Lung (tissue), 12 donors: ENCODE results near the gene MYL7. TPM values are rescaled to one million over a fixed set of nuclear protein-coding genes. Genes with fewer than 3 reads are reported as not detected.

ENCODE experiments used
- ATAC-seq: fragments of 200-7000 bp; cut with Tn5 transposase; one replicate; pipeline ENCODE4 v1.9.1; 2020; ENCODE audit warnings: moderate number of reproducible peaks; ENCODE audit not compliant: insufficient read depth, low FRiP score
- DNase-seq, 3 donors: peaks; one replicate each; pipeline ENCODE4 v3.0.0-alpha.2; 2013 to 2017
- H3K27ac ChIP-seq, 2 donors: one replicate each; pipeline ENCODE4 v1.5.1; 2013; ENCODE audit warnings: mild to moderate bottlenecking in 2 of 2, moderate library complexity in 2 of 2, control low read depth in 1 of 2, inconsistent platforms in 1 of 2, low read depth in 1 of 2, low read length in 1 of 2
- H3K27me3 ChIP-seq, 3 donors: one replicate each; pipeline ENCODE4 v1.5.1; 2013; ENCODE audit warnings: low read length in 2 of 3; ENCODE audit not compliant: control insufficient read depth in 3 of 3, insufficient read depth in 3 of 3
- H3K36me3 ChIP-seq, 4 donors: one replicate each; pipeline ENCODE4 v1.5.1; 2013; ENCODE audit warnings: low read length in 4 of 4, mild to moderate bottlenecking in 1 of 4, moderate library complexity in 1 of 4; ENCODE audit not compliant: control insufficient read depth in 4 of 4, insufficient read depth in 4 of 4
- H3K4me1 ChIP-seq, 5 donors: one replicate each; pipeline ENCODE4 v1.5.1; 2013; ENCODE audit warnings: low read length in 5 of 5, mild to moderate bottlenecking in 2 of 5, moderate library complexity in 1 of 5; ENCODE audit not compliant: control insufficient read depth in 5 of 5, insufficient read depth in 5 of 5
- H3K4me3 ChIP-seq: one replicate; pipeline ENCODE4 v1.5.1; 2013; ENCODE audit warnings: mild to moderate bottlenecking, control low read depth, moderate library complexity
- H3K9ac ChIP-seq, 2 donors: one replicate each; pipeline ENCODE4 v1.5.1; 2013; ENCODE audit warnings: low read length in 2 of 2, control low read depth in 1 of 2; ENCODE audit not compliant: insufficient read depth in 1 of 2
- H3K9me3 ChIP-seq, 4 donors: one replicate each; pipeline ENCODE4 v1.5.1; 2013; ENCODE audit warnings: low read length in 3 of 4, mild to moderate bottlenecking in 1 of 4, moderate library complexity in 1 of 4; ENCODE audit not compliant: control insufficient read depth in 4 of 4, insufficient read depth in 3 of 4
- WGBS, 2 donors: extraction: QIAGEN DNeasy Blood & Tissue Kit; methylation state at CpG; one replicate each; pipeline ENCODE4 v1.1.7; 2013; 5-methylcytosine and 5-hydroxymethylcytosine counted together
- polyA plus RNA-seq, 2 donors: library from polyadenylated mRNA; stranded (reverse); fragments of 200-250 nt; gene quantifications; one replicate each; pipeline ENCODE4 v1.2.1, GENCODE V29; 2013
- total RNA-seq, 2 donors: library from RNA; depleted of rRNA in 1 of 2; stranded (reverse); fragments of >200 nt in 1 of 2; gene quantifications; one replicate each; pipeline ENCODE4 v1.2.1, GENCODE V29; 2014 to 2021
- TF ChIP-seq, protein P1 (sequence below): IDR thresholded peaks from 2 replicates; pipeline ENCODE4 v1.5.1; 2012; ENCODE audit warnings: mild to moderate bottlenecking; ENCODE audit errors: control extremely low read depth, extremely low read depth
- donor health status: control.
- donor health status: control.
- donor health status: Bipolar disorder and iron deficiency.
- donor health status: healthy.
- donor health status: DM: yes; HTN: yes; CAD: no.

Gene MYL7
- total and polyA plus RNA-seq, 4 donors, result 0.08 to 13.0 TPM; not detected in 2

- H3K4me3 ChIP-seq, result no peak overlapping the region
- DNase-seq (no peak), ATAC-seq (no peak)
- no peak overlapping the region for H3K9ac ChIP-seq
- peaks cover 0 to 23% (median 10%) of the 10 kb centered on the region in 4 donors for H3K36me3 ChIP-seq
- H3K9me3 ChIP-seq, result no peaks in the 10 kb centered on the region
- WGBS, 2 donors, result 88 to 90% methylated on average over 20 to 21 of the region's 21 CpGs
- no peak overlapping the region for H3K27ac ChIP-seq
- no peaks in the 10 kb centered on the region for H3K27me3 ChIP-seq
- H3K4me1 ChIP-seq, result peaks cover 0 to 16% (median 3%) of the 10 kb centered on the region in 5 donors
- TF ChIP-seq, protein P1, sequence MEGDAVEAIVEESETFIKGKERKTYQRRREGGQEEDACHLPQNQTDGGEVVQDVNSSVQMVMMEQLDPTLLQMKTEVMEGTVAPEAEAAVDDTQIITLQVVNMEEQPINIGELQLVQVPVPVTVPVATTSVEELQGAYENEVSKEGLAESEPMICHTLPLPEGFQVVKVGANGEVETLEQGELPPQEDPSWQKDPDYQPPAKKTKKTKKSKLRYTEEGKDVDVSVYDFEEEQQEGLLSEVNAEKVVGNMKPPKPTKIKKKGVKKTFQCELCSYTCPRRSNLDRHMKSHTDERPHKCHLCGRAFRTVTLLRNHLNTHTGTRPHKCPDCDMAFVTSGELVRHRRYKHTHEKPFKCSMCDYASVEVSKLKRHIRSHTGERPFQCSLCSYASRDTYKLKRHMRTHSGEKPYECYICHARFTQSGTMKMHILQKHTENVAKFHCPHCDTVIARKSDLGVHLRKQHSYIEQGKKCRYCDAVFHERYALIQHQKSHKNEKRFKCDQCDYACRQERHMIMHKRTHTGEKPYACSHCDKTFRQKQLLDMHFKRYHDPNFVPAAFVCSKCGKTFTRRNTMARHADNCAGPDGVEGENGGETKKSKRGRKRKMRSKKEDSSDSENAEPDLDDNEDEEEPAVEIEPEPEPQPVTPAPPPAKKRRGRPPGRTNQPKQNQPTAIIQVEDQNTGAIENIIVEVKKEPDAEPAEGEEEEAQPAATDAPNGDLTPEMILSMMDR, result no peak
These were observed 33.0 kb downstream of the MYL7 start for GRCh38 chr7:44107961-44108767.

DNA sequence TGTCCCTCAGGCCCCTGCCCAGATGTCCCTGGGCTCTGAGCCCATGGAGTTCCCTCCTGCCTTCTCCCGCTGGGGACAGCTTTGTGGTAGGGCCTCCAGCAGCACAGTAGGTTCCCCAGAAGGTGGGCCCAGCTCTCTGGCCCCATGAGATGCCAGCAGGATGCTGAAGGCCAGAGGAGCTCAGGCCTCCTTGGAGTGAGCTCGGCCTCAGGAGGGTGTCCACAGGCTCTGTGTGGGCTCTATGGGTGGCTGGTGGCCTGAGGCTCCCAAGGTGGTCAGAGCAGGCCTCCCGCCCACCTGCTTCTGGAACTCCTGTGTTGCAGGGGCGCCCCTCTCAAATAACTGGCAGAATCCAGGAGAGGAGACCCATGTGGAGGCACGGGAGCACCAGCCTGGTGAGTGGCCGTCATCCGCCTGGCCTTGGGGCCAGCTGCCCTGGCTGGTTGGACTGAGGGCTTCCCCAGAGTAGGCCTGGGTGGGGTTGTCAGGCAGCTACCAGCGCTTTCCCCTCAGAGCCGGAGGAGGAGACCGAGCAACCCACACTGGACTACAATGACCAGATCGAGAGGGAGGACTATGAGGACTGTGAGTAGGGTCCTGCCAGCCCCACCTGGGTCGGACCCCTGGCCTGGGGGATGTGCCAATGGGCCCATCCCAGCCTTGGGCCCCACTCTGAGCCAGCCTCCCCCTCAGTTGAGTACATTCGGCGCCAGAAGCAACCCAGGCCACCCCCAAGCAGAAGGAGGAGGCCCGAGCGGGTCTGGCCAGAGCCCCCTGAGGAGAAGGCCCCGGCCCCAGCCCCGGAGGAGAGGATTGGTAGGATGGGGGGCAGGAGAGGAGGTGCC is 33.8 kb downstream of the MYL7 start:
- DNase-seq (no peak), ATAC-seq (no peak)
- Histone ChIP-seq H3K4me3 (no peak overlapping the region), H3K9ac (no peak overlapping the region), H3K4me1 (peaks cover 0 to 16% (median 3%) of the 10 kb centered on the region in 5 donors), H3K27ac (peak overlapping the region in 1 of 2 donors; percentile 3), H3K36me3 (peaks cover 0 to 18% (median 6%) of the 10 kb centered on the region in 4 donors), H3K27me3 (no peaks in the 10 kb centered on the region), H3K9me3 (no peaks in the 10 kb centered on the region)
- TF ChIP-seq, protein P1, result no peak
- 94 to 95% methylated on average over 18 of the region's 18 CpGs for WGBS, 2 donors

- Histone ChIP-seq H3K36me3 (peaks cover 0 to 16% (median 6%) of the 10 kb centered on the region in 4 donors), H3K27me3 (no peaks in the 10 kb centered on the region), H3K4me1 (peaks cover 0 to 16% (median 3%) of the 10 kb centered on the region in 5 donors), H3K9me3 (no peaks in the 10 kb centered on the region), H3K27ac (no peak overlapping the region), H3K9ac (no peak overlapping the region), H3K4me3 (no peak overlapping the region)
- TF ChIP-seq, protein P1, result no peak
- DNase-seq (no peak), ATAC-seq (no peak)
- WGBS, 2 donors, result 87 to 92% methylated on average over 10 of the region's 10 CpGs
These were observed 34.6 kb downstream of the MYL7 start for GRCh38 chr7:44106311-44107065.
